T-cell (primary cell): Measurements from ENCODE around the gene IL6. TPM values are rescaled to one million over a fixed set of nuclear protein-coding genes. Genes with fewer than 3 reads are reported as not detected.
"Not testable (repeated sequence)": the region's sequence is repeated elsewhere in the genome, so short reads cannot be mapped to it uniquely, and the experiment has no call there.

ENCODE experiments used
- ATAC-seq, 4 experiments: fragments of 200-7000 bp in 3 of 4; fragments of 150-1000 bp in 1 of 4; cut with Tn5 transposase; replicated peaks in 1 of 4; 1 replicate in 3 of 4; 2 replicates in 1 of 4; pipeline ENCODE4 v1.10.0; 2021; ENCODE audit warnings: moderate library complexity in 3 of 4, mild to moderate bottlenecking in 2 of 4, moderate number of reproducible peaks in 1 of 4
- CTCF ChIA-PET, 2 donors: fragments of 300-600 bp; sonication (Branson Sonifier 250); formaldehyde crosslinking; loops; one replicate each; lab custom pipeline; 2022; ENCODE audit warnings: antibody characterized with exemption in 2 of 2; lab: Charles Lee
- POLR2A ChIA-PET, 2 donors: fragments of 300-600 bp; sonication (Branson Sonifier 250); formaldehyde crosslinking; loops; one replicate each; lab custom pipeline; 2022; ENCODE audit warnings: antibody characterized with exemption in 2 of 2; lab: Charles Lee
- DNase-seq, 35 experiments: peaks; one replicate each; pipeline versions ENCODE4 v3.0.0 to v3.0.0-alpha.2; 2013 to 2023
- H3K27ac ChIP-seq: one replicate; pipeline ENCODE4 v1.5.1; 2013; ENCODE audit warnings: low read length
- H3K27me3 ChIP-seq, 2 experiments: replicated peaks in 1 of 2; 1 replicate in 1 of 2; 2 replicates in 1 of 2; pipeline versions ENCODE4 v1.6.1 to v1.7.0; 2013; ENCODE audit warnings: low read length in 1 of 2, mixed read lengths in 1 of 2; ENCODE audit not compliant: control insufficient read depth in 2 of 2, insufficient read depth in 2 of 2; ENCODE audit errors: extremely low read depth in 1 of 2
- H3K36me3 ChIP-seq, 2 donors: 1 replicate in 1 of 2; 2 replicates in 1 of 2; pipeline versions ENCODE4 v1.6.1 to v1.7.0; 2013; ENCODE audit warnings: low read length in 1 of 2; ENCODE audit not compliant: control insufficient read depth in 2 of 2, insufficient read depth in 1 of 2; ENCODE audit errors: extremely low read depth in 1 of 2
- H3K4me1 ChIP-seq, 2 experiments: 1 replicate in 1 of 2; 2 replicates in 1 of 2; pipeline versions ENCODE4 v1.6.1 to v1.7.0; 2013; ENCODE audit warnings: low read length in 2 of 2, mixed read lengths in 1 of 2; ENCODE audit not compliant: insufficient read depth in 2 of 2, control insufficient read depth in 1 of 2; ENCODE audit errors: extremely low read depth in 1 of 2
- H3K4me3 ChIP-seq, 2 donors: 1 replicate in 1 of 2; 2 replicates in 1 of 2; pipeline versions ENCODE4 v1.5.1 to v1.7.0; 2013; ENCODE audit warnings: mild to moderate bottlenecking in 2 of 2, low read length in 1 of 2, moderate library complexity in 1 of 2; ENCODE audit not compliant: control insufficient read depth in 1 of 2; ENCODE audit errors: extremely low read depth in 1 of 2
- H3K9me3 ChIP-seq: 2 replicates; pipeline ENCODE4 v1.7.0; 2013
- H3K27ac Mint-ChIP-seq, 2 donors: one replicate each; pipeline ENCODE4 v1.8.0; 2020 to 2021; ENCODE audit warnings: mild to moderate bottlenecking in 2 of 2, mixed read lengths in 2 of 2
- H3K27me3 Mint-ChIP-seq, 2 donors: one replicate each; pipeline ENCODE4 v1.8.0; 2021 to 2022; ENCODE audit warnings: mixed read lengths in 2 of 2
- H3K36me3 Mint-ChIP-seq: one replicate; pipeline ENCODE4 v1.8.0; 2021; ENCODE audit warnings: mixed read lengths
- H3K4me1 Mint-ChIP-seq, 3 donors: one replicate each; pipeline ENCODE4 v1.8.0; 2020 to 2022; ENCODE audit warnings: mixed read lengths in 3 of 3, mild to moderate bottlenecking in 1 of 3
- H3K4me3 Mint-ChIP-seq, 3 donors: one replicate each; pipeline ENCODE4 v1.8.0; 2020 to 2022; ENCODE audit warnings: mild to moderate bottlenecking in 3 of 3, mixed read lengths in 3 of 3, moderate library complexity in 3 of 3
- H3K9me3 Mint-ChIP-seq, 3 donors: one replicate each; pipeline ENCODE4 v1.8.0; 2020 to 2022; ENCODE audit warnings: mixed read lengths in 3 of 3
- WGBS: methylation state at CpG from one replicate; pipeline ENCODE4 v1.1.5; 2013; ENCODE audit warnings: missing lambda C conversion rate; ENCODE audit not compliant: insufficient coverage; 5-methylcytosine and 5-hydroxymethylcytosine counted together
- total RNA-seq, 35 experiments: library from RNA in 6 of 35; stranded (reverse) in 6 of 35; fragments of 120-200 nt in 1 of 35; gene quantifications; one replicate each; pipeline versions ENCODE4 v1.2.1 to v1.2.4 and lab custom pipeline; 2013 to 2026

IL6 gene
- total RNA-seq, 5 donors from 2014 or later (not counting 1 experiment from before 2014, with no cell fraction given): 0.68 to 1.2 TPM; not detected in 3

DNA sequence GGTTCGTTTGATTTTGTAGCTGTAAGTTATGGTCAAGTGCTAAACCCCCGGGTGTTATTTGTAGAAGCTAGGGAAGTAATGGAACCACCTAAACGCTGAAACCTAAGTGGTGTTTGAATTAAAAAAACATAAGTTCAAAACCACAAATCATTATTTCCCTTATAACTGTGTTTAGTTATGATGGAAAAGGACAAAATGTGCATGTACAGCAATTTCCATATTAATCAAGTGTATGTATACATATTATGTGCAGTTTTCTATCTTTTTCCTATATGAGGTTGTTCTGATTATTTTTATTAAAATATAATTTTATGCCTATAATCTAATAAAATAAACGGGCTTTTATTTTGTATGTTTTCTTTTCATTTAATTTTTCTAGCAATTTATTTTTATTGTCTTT lies 45.9 kb downstream of the IL6 start:
- ChIA-PET CTCF (interaction anchor here (1.0 kb wide), 2 partner anchors 9 to 10 kb away, joined by 3 to 6 read pairs; no protein-coding TSS in a partner anchor), POLR2A (interaction anchor here in 1 of 2 donors (0.6 kb wide), 1 partner anchor 248 kb away, joined by 3 read pairs; no protein-coding TSS in a partner anchor)
- Mint-ChIP-seq H3K36me3 (no peaks in the 10 kb centered on the region), H3K27ac (no peak overlapping the region), H3K4me1 (no peaks in the 10 kb centered on the region), H3K27me3 (peaks cover 11 to 23% of the 10 kb centered on the region in 2 donors), H3K4me3 (no peak overlapping the region), H3K9me3 (no peaks in the 10 kb centered on the region)
- Histone ChIP-seq H3K36me3 (no peaks in the 10 kb centered on the region), H3K9me3 (no peaks in the 10 kb centered on the region), H3K4me3 (no peak overlapping the region), H3K27me3 (peaks cover 0 to 13% of the 10 kb centered on the region in 2 experiments), H3K27ac (no peak overlapping the region), H3K4me1 (no peaks in the 10 kb centered on the region)
- no CpG with 5 or more reads among the region's 4 CpGs for WGBS
- no peak for DNase-seq
- ATAC-seq: no peak

DNA sequence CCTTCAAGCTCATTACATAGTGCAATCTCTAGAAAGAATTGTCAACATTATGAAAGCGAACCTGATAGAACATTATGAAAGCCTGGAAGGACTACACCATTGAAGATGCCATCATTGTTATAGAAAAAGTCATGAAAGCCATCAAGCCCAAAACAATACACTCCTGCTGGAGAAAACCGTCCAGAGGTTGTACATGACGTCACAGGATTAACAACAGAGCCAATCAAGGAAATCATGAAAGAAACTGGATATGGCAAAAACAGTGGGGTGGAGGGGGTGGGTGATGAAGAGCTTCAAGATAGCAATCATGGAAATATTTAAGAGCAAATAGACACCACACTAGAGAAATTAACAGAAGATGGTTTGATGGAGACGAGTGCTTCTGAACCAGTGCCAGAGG lies 50.0 kb downstream of the IL6 start:
- H3K4me1 ChIP-seq: no peaks in the 10 kb centered on the region
- no peak overlapping the region for H3K27ac Mint-ChIP-seq
- H3K36me3 ChIP-seq: no peaks in the 10 kb centered on the region
- no peaks in the 10 kb centered on the region for H3K27me3 ChIP-seq
- H3K27me3 Mint-ChIP-seq: peaks cover 1 to 8% of the 10 kb centered on the region in 2 donors
- H3K4me1 Mint-ChIP-seq: no peaks in the 10 kb centered on the region
- H3K27ac ChIP-seq: no peak overlapping the region
- no peak for ATAC-seq
- H3K4me3 ChIP-seq: no peak overlapping the region
- H3K36me3 Mint-ChIP-seq: no peaks in the 10 kb centered on the region
- no peak overlapping the region for H3K4me3 Mint-ChIP-seq
- DNase-seq: no peak
- CTCF ChIA-PET: interaction anchor here in 1 of 2 donors (1.0 kb wide), 1 partner anchor 79 kb away, joined by 10 read pairs; no protein-coding TSS in a partner anchor
- H3K9me3 Mint-ChIP-seq: no peaks in the 10 kb centered on the region
- POLR2A ChIA-PET: no interaction called here
- H3K9me3 ChIP-seq: no peaks in the 10 kb centered on the region
- WGBS: no CpG with 5 or more reads among the region's 4 CpGs

DNA sequence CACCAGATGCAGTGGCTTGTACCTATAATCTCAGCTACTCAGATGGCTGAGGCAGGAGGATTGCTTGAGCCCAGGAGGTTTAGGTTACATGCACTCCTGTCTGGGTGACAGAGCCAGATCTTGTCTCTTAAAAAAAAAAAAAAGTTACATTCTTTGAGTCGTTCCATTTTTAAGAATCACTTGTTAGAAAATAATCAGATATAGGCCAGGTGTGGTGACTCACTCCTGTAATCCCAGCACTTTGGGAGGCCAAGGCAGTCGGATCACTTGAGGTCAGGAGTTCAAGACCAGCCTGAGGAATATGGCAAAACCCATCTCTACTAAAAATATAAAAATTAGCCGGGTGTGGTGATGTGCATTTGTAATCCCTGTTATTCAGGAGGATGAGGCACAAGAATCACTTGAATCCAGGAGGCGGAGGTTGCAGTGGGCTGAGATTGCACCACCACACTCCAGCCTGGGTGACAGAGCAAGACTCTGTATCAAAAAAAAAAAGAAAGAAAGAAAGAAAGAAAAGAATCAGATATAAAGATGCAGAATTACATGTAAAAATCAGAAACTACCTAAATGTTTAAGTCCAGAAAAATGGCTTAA lies 52.8 kb downstream of the IL6 start:
- CTCF ChIA-PET: interaction anchor here in 1 of 2 donors (0.6 kb wide), 1 partner anchor 34 kb away, joined by 4 read pairs; no protein-coding TSS in a partner anchor
- not testable (repeated sequence) for H3K36me3 Mint-ChIP-seq, H3K4me3 Mint-ChIP-seq, H3K36me3 ChIP-seq, H3K27me3 Mint-ChIP-seq, ATAC-seq, H3K27ac ChIP-seq, H3K27ac Mint-ChIP-seq, H3K9me3 ChIP-seq, H3K4me1 Mint-ChIP-seq, H3K4me1 ChIP-seq, H3K27me3 ChIP-seq, DNase-seq, H3K4me3 ChIP-seq, H3K9me3 Mint-ChIP-seq
- no CpG with 5 or more reads among the region's 4 CpGs for WGBS
- POLR2A ChIA-PET: interaction anchor here in 1 of 2 donors (0.6 kb wide), 1 partner anchor 84 kb away, joined by 7 read pairs; no protein-coding TSS in a partner anchor

DNA sequence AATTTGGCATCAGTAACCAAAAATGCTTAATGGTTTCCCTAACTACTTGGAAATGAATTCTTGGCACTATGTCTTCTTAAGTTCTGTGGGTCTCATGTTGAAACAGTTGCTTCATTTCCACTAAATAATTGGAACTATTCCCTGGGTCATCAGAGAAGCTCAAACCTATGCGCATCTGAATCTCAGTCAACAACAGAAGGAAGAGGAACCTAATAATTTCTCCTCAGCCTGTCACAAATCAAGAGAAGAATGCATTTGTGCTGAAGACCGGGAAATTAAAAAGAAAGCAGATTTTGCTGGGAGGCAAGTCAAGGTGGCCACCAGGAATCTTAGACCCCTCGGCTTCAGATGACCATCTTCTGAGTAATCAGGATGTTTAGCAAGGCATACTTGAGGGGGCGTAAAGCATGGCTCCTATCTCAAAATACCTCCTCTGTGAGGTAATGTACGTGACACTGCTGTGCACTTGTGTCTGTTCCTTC lies 54.3 kb downstream of the IL6 start:
- Mint-ChIP-seq H3K36me3 (no peaks in the 10 kb centered on the region), H3K27me3 (no peaks in the 10 kb centered on the region), H3K9me3 (no peaks in the 10 kb centered on the region), H3K4me1 (no peaks in the 10 kb centered on the region), H3K27ac (no peak overlapping the region), H3K4me3 (no peak overlapping the region)
- WGBS: 80% methylated on average over 2 of the region's 5 CpGs
- CTCF ChIA-PET: interaction anchor here (0.6 to 4.3 kb wide), 9 partner anchors 8 to 677 kb away, joined by 3 to 29 read pairs (median 5); no protein-coding TSS in a partner anchor
- no peak overlapping the region for H3K4me3 ChIP-seq
- DNase-seq (no peak), ATAC-seq (no peak)
- H3K9me3 ChIP-seq: no peaks in the 10 kb centered on the region
- H3K27me3 ChIP-seq: no peaks in the 10 kb centered on the region
- H3K27ac ChIP-seq: no peak overlapping the region
- no peaks in the 10 kb centered on the region for H3K36me3 ChIP-seq
- H3K4me1 ChIP-seq: no peaks in the 10 kb centered on the region
- POLR2A ChIA-PET: interaction anchor here in 1 of 2 donors (0.6 kb wide), 1 partner anchor 360 kb away, joined by 3 read pairs; no protein-coding TSS in a partner anchor

Other genes starting within 250 kb of the IL6 start
- gene STEAP1B, start 227.0 kb upstream of the IL6 start, total RNA-seq: under 1 TPM in 4 of 5 donors, not detected in 1; 0.28 to 0.44 (median 0.31) TPM
- 100 to 1,000 TPM; 532 to 695 (median 613) TPM for gene TOMM7, start 95.6 kb downstream of the IL6 start, total RNA-seq